ENCODE measurements around the gene MOGAT2. TPM values are rescaled to one million over a fixed set of nuclear protein-coding genes. Genes with fewer than 3 reads are reported as not detected.

The MOGAT2 gene
- total RNA-seq, 4 donors from 2014 or later: 154 to 251 (median 183) TPM

DNA sequence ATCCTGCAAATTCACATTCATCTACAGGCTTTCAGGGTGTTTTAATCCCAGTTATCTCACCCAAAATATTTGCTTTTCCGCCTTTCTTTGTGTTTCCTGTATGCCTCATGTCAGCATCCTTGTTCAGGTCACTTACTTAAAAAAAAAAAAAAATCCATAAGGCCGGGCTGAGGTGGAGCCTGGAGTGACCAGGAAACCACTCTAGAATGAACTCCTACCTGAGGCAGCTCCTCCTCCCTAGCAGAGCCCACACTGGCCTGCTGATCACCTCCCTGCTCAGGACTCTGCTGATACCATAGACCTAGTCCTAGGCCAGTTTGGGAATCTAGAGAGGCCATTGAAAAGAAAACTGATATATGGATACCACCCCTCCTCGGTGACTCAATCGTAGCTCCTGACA is 42.2 kb downstream of the MOGAT2 start:
- Histone ChIP-seq H3K27me3 (no peaks in the 10 kb centered on the region), H3K9me3 (no peaks in the 10 kb centered on the region), H3K27ac (no peak overlapping the region), H3K36me3 (no peaks in the 10 kb centered on the region), H3K4me1 (no peaks in the 10 kb centered on the region), H3K4me3 (no peak overlapping the region)
- 66 to 73% methylated on average over 3 to 4 of the region's 4 CpGs for WGBS, 2 donors (ENCODE audit: low coverage in 1 of 2)
- in situ Hi-C loops (cut with MboI; ENCODE audit: low pct_ligation_motif_present in 1 of 4, low pct_unique_long_range_greater_than_20kb in 1 of 4, low sequenced_read_pairs in 3 of 4) (no loop called here), intact Hi-C loops (cut with DNase I; ENCODE audit: low total_unique reads) (no loop called here)
- TF ChIP-seq POLR2AphosphoS5 (IDR thresholded peaks at IDR 0.05) (no peak), POLR2A (IDR thresholded peaks at IDR 0.05) (no peak)
- no peak for DNase-seq

GRCh38 chr11:75760243-75760642 is 42.6 kb downstream of the MOGAT2 start:
- intact Hi-C loops (cut with DNase I; ENCODE audit: low total_unique reads): no loop called here
- TF ChIP-seq CTCF (IDR thresholded peaks at IDR 0.05) (no peak), POLR2AphosphoS5 (IDR thresholded peaks at IDR 0.05) (no peak), POLR2A (IDR thresholded peaks at IDR 0.05) (no peak), EP300 (IDR thresholded peaks at IDR 0.05; ENCODE audit: low read depth) (no peak)
- DNase-seq: no peak
- no peaks in the 10 kb centered on the region for H3K9me3 ChIP-seq
- H3K36me3 ChIP-seq: no peaks in the 10 kb centered on the region
- H3K27me3 ChIP-seq: no peaks in the 10 kb centered on the region
- in situ Hi-C loops (cut with MboI; ENCODE audit: low pct_ligation_motif_present in 1 of 4, low pct_unique_long_range_greater_than_20kb in 1 of 4, low sequenced_read_pairs in 3 of 4): no loop called here
- H3K27ac ChIP-seq: no peak overlapping the region
- no peaks in the 10 kb centered on the region for H3K4me1 ChIP-seq
- no peak overlapping the region for H3K4me3 ChIP-seq

- intact Hi-C loops (cut with DNase I; ENCODE audit: low total_unique reads) (no loop called here), in situ Hi-C loops (cut with MboI; ENCODE audit: low pct_ligation_motif_present in 1 of 4, low pct_unique_long_range_greater_than_20kb in 1 of 4, low sequenced_read_pairs in 3 of 4) (no loop called here)
- 85 to 91% methylated on average over 2 to 3 of the region's 3 CpGs for WGBS, 2 donors (ENCODE audit: low coverage in 1 of 2)
- Histone ChIP-seq H3K27ac (no peak overlapping the region), H3K9me3 (no peaks in the 10 kb centered on the region), H3K4me1 (no peaks in the 10 kb centered on the region), H3K27me3 (no peaks in the 10 kb centered on the region), H3K4me3 (no peak overlapping the region), H3K36me3 (no peaks in the 10 kb centered on the region)
- DNase-seq: no peak
- no peak for TF ChIP-seq CTCF (IDR thresholded peaks at IDR 0.05)
- TF ChIP-seq POLR2A (IDR thresholded peaks at IDR 0.05): no peak
- no peak for TF ChIP-seq POLR2AphosphoS5 (IDR thresholded peaks at IDR 0.05)
- TF ChIP-seq EP300 (IDR thresholded peaks at IDR 0.05; ENCODE audit: low read depth): no peak
Observed at GRCh38 chr11:75760710-75761493, 43.3 kb downstream of the MOGAT2 start.

DNA sequence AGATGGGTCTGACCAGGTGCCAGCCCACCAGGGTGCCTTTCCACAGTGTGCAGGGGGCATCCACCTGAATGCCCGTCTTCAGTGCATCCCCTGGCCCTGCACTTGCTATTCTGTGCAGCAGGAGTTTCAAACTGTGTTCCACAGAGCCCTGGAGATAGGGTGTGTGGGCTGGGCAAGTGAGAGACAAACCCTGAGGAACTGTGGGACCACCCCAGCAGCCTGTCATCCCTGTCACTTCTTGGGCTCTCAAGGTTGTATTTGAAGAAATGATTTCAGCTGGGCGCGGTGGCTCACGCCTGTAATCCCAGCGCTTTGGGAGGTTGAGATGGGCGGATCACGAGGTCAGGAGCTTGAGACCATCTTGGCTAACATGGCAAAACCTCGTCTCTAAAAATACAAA is 44.5 kb downstream of the MOGAT2 start:
- in situ Hi-C loops (cut with MboI; ENCODE audit: low pct_ligation_motif_present in 1 of 4, low pct_unique_long_range_greater_than_20kb in 1 of 4, low sequenced_read_pairs in 3 of 4): no loop called here
- Histone ChIP-seq H3K4me1 (no peaks in the 10 kb centered on the region), H3K27me3 (no peaks in the 10 kb centered on the region), H3K36me3 (no peaks in the 10 kb centered on the region), H3K9me3 (no peaks in the 10 kb centered on the region), H3K27ac (no peak overlapping the region), H3K4me3 (no peak overlapping the region)
- no peak for DNase-seq
- WGBS, 2 donors (ENCODE audit: low coverage in 1 of 2): 90% methylated on average over 8 of the region's 8 CpGs; no CpG with 5 or more reads in 1 of the 2 donors
- intact Hi-C loops (cut with DNase I; ENCODE audit: low total_unique reads): no loop called here
- no peak for TF ChIP-seq POLR2AphosphoS5 (IDR thresholded peaks at IDR 0.05)
- no peak for TF ChIP-seq EP300 (IDR thresholded peaks at IDR 0.05; ENCODE audit: low read depth)
- no peak for TF ChIP-seq POLR2A (IDR thresholded peaks at IDR 0.05)
- TF ChIP-seq CTCF (IDR thresholded peaks at IDR 0.05): no peak

- intact Hi-C loops (cut with DNase I; ENCODE audit: low total_unique reads): no loop called here
- no peaks in the 10 kb centered on the region for H3K9me3 ChIP-seq
- no peak for DNase-seq
- TF ChIP-seq POLR2A (IDR thresholded peaks at IDR 0.05): no peak
- no peak for TF ChIP-seq POLR2AphosphoS5 (IDR thresholded peaks at IDR 0.05)
- no peak for TF ChIP-seq CTCF (IDR thresholded peaks at IDR 0.05)
- TF ChIP-seq EP300 (IDR thresholded peaks at IDR 0.05; ENCODE audit: low read depth): no peak
- WGBS, 2 donors (ENCODE audit: low coverage in 1 of 2): 86 to 89% methylated on average over 2 of the region's 2 CpGs
- no peak overlapping the region for H3K4me3 ChIP-seq
- H3K27ac ChIP-seq: no peak overlapping the region
- peaks cover 5% of the 10 kb centered on the region for H3K27me3 ChIP-seq
- H3K4me1 ChIP-seq: peaks cover 2 to 4% (median 3%) of the 10 kb centered on the region in 4 donors
- no peaks in the 10 kb centered on the region for H3K36me3 ChIP-seq
- in situ Hi-C loops (cut with MboI; ENCODE audit: low pct_ligation_motif_present in 1 of 4, low pct_unique_long_range_greater_than_20kb in 1 of 4, low sequenced_read_pairs in 3 of 4): no loop called here
Observed at GRCh38 chr11:75762885-75763284, 45.2 kb downstream of the MOGAT2 start.
